HG03521 (cell line): ENCODE measurements around the gene ART5.
"Not testable (repeated sequence)": the region's sequence is repeated elsewhere in the genome, so short reads cannot be mapped to it uniquely, and the experiment has no call there.

Experiments
- ATAC-seq: cut with Tn5 transposase; IDR thresholded peaks from one replicate; pipeline ENCODE4 v1.9.1; 2021; ENCODE audit warnings: mild to moderate bottlenecking, moderate library complexity; ENCODE audit not compliant: unreplicated experiment

ART5 gene

GRCh38 chr11:3623121-3623520 lies 18.7 kb downstream of the ART5 start:
- ATAC-seq, result no peak

GRCh38 chr11:3622521-3622920 lies 19.3 kb downstream of the ART5 start:
- no peak for ATAC-seq

- no peak for ATAC-seq
Observed at GRCh38 chr11:3617990-3618389, 23.8 kb downstream of the ART5 start.

GRCh38 chr11:3616721-3617460 lies 24.9 kb downstream of the ART5 start:
- ATAC-seq, result no peak

DNA sequence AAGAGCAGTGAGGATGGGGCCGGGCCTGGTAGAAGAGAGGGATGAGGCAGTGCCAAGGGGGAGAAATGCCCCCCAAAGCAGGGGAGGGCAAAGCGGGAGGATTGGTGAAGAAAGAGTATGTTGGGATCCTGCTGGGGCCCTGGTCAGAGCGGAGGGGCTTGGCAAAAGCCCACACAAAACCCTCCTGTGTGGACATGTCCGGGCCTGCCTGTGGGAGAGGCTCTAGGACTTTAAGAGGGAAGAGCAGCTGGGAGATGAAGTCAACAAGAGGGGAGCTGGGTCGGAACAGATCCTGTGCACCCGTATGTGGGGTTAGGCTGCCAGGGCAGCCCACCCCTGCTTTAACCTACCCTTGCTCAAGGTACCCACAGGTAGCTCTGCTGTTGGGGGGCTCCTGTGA lies 25.8 kb downstream of the ART5 start:
- no peak for ATAC-seq

GRCh38 chr11:3614742-3615171 lies 27.0 kb downstream of the ART5 start:
- no peak for ATAC-seq

GRCh38 chr11:3613998-3614741 lies 27.6 kb downstream of the ART5 start:
- no peak for ATAC-seq

DNA sequence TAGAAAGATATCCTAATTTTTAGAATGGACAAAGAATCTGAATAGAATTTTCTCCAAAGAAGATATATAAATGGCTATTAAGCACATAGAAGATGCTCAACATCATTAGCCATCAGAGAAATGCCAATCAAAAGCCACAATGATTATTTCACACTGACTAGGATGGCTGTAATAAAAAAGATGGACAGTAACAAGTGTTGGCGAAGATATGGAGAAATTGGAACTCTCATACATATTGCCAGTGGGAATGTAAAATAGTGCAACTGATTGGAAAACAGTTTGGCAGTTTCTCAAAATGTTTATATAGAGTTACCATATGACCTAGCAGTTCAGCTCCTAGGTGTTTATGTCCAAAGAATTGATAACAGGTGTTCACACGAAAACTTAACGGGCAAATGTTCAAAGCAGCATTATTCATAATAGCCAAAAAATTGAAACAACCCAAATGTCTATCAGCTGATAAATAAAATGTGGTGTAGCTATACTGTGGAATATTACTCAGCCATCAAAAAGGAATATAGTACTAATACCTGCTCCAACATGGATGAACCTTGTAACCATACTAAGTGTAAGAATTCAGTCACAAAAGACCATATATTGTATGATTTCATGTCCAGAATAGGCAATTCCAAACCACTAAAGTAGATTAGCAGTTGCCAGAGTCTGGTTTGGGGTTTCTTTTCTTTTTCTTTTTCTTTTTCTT lies 29.7 kb downstream of the ART5 start:
- no peak for ATAC-seq

- no peak for ATAC-seq
Observed at GRCh38 chr11:3610846-3611245, 30.9 kb downstream of the ART5 start.

GRCh38 chr11:3609416-3610265 lies 32.2 kb downstream of the ART5 start:
- ATAC-seq, result no peak

DNA sequence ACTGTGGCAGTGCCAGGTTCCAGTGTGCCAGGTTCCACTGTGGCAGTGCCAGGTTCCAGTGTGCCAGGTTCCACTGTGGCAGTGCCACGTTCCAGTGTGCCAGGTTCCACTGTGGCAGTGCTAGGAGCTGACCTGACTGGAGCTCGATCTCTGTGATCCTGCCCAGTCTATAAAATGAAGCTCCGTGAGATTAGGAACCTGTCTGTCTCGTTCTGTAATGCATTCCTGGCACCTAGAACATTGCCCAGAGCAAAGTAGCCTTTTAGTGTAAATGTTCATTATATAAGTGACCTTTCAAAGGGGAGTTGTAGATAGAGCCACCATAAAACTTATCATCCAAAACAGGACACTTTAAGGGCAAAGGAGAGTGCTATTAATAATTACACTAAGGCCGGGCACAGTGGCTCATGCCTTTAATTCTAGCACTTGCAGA lies 36.0 kb downstream of the ART5 start:
- no peak for ATAC-seq

- ATAC-seq, result no peak
Observed at GRCh38 chr11:3605283-3605662, 36.5 kb downstream of the ART5 start.

DNA sequence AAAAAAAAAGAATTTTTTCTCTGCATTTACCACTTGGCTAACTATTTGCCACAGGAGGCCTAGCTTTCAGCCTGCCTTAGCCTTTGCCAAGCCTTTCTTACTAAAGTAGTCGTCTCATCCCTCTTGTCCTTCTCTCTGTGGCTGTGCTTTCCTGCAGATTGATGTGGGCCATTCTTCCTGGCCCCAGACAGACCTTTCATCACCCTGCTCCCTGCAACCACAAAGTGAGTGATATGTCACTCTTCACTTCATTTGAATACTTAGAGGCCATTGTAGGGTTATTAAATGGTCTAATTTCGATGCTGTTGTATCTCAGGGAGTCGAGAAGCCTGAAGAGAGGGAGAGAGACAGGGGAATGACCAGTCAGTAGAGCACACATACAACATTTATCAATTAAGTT lies 37.6 kb downstream of the ART5 start:
- ATAC-seq, result no peak

DNA sequence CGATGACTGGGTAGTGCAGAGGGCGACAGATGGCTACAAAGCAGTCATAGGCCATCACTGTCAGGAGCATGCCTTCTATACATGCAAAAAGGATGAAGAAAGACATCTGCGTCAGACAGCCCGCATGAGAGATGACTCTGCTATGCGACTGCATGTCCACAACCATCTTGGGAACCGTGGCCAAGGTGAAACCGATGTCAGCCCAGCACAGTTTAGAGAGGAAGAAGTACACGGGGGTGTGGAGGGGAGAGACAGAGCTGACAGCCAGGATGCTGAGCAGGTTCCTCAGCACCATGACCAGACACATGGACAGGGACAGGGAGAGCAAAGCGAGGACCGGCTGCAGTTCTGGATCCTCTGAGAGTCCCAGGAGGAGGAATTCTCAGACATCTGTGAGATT lies 41.6 kb downstream of the ART5 start:
- ATAC-seq, result not testable (repeated sequence)

- ATAC-seq, result not testable (repeated sequence)
Observed at GRCh38 chr11:3597743-3598142, 44.0 kb downstream of the ART5 start.

DNA sequence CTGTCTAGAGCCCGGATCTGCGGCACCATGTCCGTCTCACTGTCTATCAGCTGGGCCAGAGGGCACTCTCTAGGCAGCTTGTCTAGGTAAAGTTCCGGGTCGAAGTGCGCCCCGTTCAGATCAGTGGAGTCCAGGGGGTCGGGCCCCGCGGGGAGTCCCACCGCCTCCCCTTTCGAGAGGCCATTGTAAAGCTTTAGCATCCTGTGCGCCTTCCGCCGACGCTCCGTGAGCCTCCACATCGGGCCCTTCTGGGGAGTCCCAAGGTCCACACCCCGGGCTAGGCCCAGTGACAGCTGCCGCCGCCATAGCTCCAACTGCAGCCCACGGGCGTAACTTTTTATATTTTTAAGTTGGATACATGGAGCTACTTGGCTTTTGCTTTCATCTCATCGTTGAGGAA lies 50.5 kb downstream of the ART5 start:
- ATAC-seq, result not testable (repeated sequence)

- not testable (repeated sequence) for ATAC-seq
Observed at GRCh38 chr11:3590193-3590592, 51.6 kb downstream of the ART5 start.

DNA sequence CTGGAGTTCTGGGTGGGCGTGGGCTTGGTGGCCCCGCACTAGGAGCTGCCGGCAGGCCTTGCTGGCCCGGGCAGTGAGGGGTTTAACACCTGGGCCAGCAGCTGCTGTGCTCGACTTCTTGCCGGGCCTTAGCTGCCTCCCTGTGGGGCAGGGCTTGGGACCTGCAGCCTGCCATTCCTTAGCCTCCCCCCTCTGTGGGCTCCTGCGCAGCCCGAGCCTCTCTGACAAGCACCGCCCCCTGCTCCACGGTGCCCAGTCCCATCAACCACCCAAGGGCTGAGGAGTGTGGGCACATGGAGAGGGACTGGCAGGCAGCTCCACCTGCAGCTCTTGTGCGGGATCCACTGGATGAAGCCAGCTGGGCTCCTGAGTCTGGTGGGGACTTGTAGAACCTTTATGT lies 53.0 kb downstream of the ART5 start:
- ATAC-seq, result not testable (repeated sequence)
